ENCODE measurements around the gene RTN4RL1.

Gene RTN4RL1

DNA sequence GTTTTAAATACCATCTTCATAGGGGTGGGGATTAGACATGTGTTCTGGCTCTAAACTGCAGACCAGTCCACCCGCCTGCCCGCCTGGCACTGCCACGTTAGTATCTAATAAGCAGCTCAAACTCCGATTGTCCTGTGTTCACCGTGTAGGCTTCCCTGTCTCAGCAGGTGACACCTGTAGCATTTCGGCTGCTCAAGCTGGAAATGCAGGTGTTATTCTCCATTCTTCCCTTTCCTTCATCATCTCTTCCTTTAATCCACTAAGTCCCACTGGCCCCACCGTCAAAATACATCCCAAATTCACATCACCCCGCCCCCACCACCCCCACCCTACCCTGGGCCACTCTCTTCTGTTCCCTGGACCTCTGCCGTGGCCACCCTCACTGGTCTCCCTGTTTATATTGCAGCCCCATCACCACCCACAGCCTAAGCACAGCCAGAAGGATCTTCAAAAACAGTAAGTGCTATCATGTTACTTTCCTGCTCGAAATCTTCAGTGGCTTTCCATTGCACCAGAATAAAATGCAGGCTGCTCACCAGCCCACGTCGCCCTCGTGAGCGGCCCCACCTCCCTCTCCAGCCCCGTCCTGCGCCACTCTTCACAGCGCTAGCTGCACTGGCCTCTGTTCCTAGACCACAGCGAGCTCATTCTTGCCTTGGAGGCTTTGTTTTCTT, 65.1 kb downstream of the RTN4RL1 start:
- no peaks in the 10 kb centered on the region for H3K9me3 ChIP-seq (ENCODE audit: control insufficient read depth, low read length)
- H3K79me2 ChIP-seq, result no peaks in the 10 kb centered on the region
- H3K4me3 ChIP-seq (ENCODE audit: low read depth, low read length), result no peak overlapping the region
- H3K27ac ChIP-seq, result no peak overlapping the region
- H3K4me1 ChIP-seq, result no peaks in the 10 kb centered on the region
- peak overlapping the region; percentile 34 for H2AFZ ChIP-seq
- TF ChIP-seq, protein P1, sequence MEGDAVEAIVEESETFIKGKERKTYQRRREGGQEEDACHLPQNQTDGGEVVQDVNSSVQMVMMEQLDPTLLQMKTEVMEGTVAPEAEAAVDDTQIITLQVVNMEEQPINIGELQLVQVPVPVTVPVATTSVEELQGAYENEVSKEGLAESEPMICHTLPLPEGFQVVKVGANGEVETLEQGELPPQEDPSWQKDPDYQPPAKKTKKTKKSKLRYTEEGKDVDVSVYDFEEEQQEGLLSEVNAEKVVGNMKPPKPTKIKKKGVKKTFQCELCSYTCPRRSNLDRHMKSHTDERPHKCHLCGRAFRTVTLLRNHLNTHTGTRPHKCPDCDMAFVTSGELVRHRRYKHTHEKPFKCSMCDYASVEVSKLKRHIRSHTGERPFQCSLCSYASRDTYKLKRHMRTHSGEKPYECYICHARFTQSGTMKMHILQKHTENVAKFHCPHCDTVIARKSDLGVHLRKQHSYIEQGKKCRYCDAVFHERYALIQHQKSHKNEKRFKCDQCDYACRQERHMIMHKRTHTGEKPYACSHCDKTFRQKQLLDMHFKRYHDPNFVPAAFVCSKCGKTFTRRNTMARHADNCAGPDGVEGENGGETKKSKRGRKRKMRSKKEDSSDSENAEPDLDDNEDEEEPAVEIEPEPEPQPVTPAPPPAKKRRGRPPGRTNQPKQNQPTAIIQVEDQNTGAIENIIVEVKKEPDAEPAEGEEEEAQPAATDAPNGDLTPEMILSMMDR (IDR thresholded peaks at IDR 0.05), result no peak
- no peak overlapping the region for H3K4me2 ChIP-seq (ENCODE audit: low read length)
- no peaks in the 10 kb centered on the region for H3K27me3 ChIP-seq (ENCODE audit: control insufficient read depth, insufficient read depth, low read length)
- H3K36me3 ChIP-seq (ENCODE audit: control insufficient read depth, insufficient read depth, low read length), result no peaks in the 10 kb centered on the region
- no peak overlapping the region for H3K9ac ChIP-seq

- no peaks in the 10 kb centered on the region for H3K9me3 ChIP-seq (ENCODE audit: control insufficient read depth, low read length)
- H3K36me3 ChIP-seq (ENCODE audit: control insufficient read depth, insufficient read depth, low read length), result no peaks in the 10 kb centered on the region
- H3K79me2 ChIP-seq, result no peaks in the 10 kb centered on the region
- H3K4me2 ChIP-seq (ENCODE audit: low read length), result no peak overlapping the region
- H3K9ac ChIP-seq, result no peak overlapping the region
- no peak overlapping the region for H3K4me3 ChIP-seq (ENCODE audit: low read depth, low read length)
- no peaks in the 10 kb centered on the region for H3K27me3 ChIP-seq (ENCODE audit: control insufficient read depth, insufficient read depth, low read length)
- no peak overlapping the region for H3K27ac ChIP-seq
- no peaks in the 10 kb centered on the region for H3K4me1 ChIP-seq
- TF ChIP-seq, protein P1 (IDR thresholded peaks at IDR 0.05), result no peak
- no peak overlapping the region for H2AFZ ChIP-seq
Observed at GRCh38 chr17:1958134-1958881, 66.8 kb downstream of the RTN4RL1 start.

DNA sequence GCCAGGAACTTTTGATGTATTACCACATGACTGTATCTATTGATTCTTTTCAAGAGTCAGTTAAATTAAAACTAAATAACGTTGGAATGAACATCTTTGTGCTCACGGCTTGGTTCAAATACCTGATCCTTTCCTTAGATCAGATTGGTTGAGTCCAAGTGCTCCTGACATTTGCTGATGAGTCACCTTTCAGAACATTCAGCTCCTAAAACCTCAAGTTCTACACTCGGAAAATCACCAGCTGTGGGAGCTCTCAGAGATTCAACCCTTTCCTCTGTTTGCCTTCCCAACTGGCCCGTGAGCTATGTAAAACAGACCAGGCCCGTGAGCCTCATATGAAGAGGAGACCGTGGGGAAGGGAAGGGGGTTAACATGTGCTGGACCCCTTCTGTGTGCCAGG, 68.1 kb downstream of the RTN4RL1 start:
- no peaks in the 10 kb centered on the region for H3K4me1 ChIP-seq
- H3K36me3 ChIP-seq (ENCODE audit: control insufficient read depth, insufficient read depth, low read length), result no peaks in the 10 kb centered on the region
- H2AFZ ChIP-seq, result no peak overlapping the region
- H3K9me3 ChIP-seq (ENCODE audit: control insufficient read depth, low read length), result no peaks in the 10 kb centered on the region
- no peak overlapping the region for H3K4me3 ChIP-seq (ENCODE audit: low read depth, low read length)
- no peaks in the 10 kb centered on the region for H3K79me2 ChIP-seq
- H3K27ac ChIP-seq, result no peak overlapping the region
- H3K4me2 ChIP-seq (ENCODE audit: low read length), result no peak overlapping the region
- H3K27me3 ChIP-seq (ENCODE audit: control insufficient read depth, insufficient read depth, low read length), result no peaks in the 10 kb centered on the region
- no peak overlapping the region for H3K9ac ChIP-seq
- TF ChIP-seq, protein P1 (IDR thresholded peaks at IDR 0.05), result no peak

DNA sequence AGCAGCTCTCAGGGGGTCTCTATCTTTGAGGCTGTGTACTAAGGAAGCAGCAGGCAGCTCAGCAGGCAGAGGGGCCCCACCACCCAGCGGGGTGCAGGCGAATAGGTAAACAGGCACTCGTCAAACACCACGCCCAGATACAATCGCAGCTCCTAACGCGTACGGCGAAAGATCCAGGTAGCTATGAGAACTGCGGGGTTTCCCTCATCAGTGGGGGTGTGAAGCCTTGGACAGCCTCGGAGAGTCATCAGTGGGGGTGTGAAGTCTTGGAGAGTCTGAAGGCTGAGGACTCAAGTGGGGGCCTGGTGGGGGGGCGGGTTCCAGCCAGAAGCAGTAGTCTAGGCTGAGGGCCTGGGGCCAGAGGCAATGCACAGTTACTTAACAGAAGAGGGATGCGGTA, 69.0 kb downstream of the RTN4RL1 start:
- no peak overlapping the region for H3K4me2 ChIP-seq (ENCODE audit: low read length)
- no peaks in the 10 kb centered on the region for H3K4me1 ChIP-seq
- no peak overlapping the region for H3K9ac ChIP-seq
- no peaks in the 10 kb centered on the region for H3K36me3 ChIP-seq (ENCODE audit: control insufficient read depth, insufficient read depth, low read length)
- no peaks in the 10 kb centered on the region for H3K79me2 ChIP-seq
- TF ChIP-seq, protein P1 (IDR thresholded peaks at IDR 0.05), result no peak
- no peaks in the 10 kb centered on the region for H3K27me3 ChIP-seq (ENCODE audit: control insufficient read depth, insufficient read depth, low read length)
- no peaks in the 10 kb centered on the region for H3K9me3 ChIP-seq (ENCODE audit: control insufficient read depth, low read length)
- H3K27ac ChIP-seq, result no peak overlapping the region
- H2AFZ ChIP-seq, result no peak overlapping the region
- H3K4me3 ChIP-seq (ENCODE audit: low read depth, low read length), result no peak overlapping the region
